Liver (tissue), 9 donors: ENCODE results near the gene ZNF681. TPM values are rescaled to one million over a fixed set of nuclear protein-coding genes. Genes with fewer than 3 reads are reported as not detected.

ENCODE experiments used
- DNase-seq: peaks from one replicate; pipeline ENCODE4 v3.0.0-alpha.2; 2017; ENCODE audit warnings: low spot score
- H3K27ac ChIP-seq, 2 donors: one replicate each; pipeline ENCODE4 v1.7.0; 2013; ENCODE audit warnings: inconsistent platforms in 2 of 2, low read length in 2 of 2, control low read depth in 1 of 2, low read depth in 1 of 2, mild to moderate bottlenecking in 1 of 2
- H3K27me3 ChIP-seq, 4 donors: one replicate each; pipeline versions ENCODE4 v1.6.1 to v1.7.0; 2013; ENCODE audit warnings: low read length in 3 of 4, inconsistent platforms in 1 of 4, mild to moderate bottlenecking in 1 of 4, moderate library complexity in 1 of 4; ENCODE audit not compliant: control insufficient read depth in 4 of 4, insufficient read depth in 4 of 4
- H3K36me3 ChIP-seq, 4 donors: one replicate each; pipeline versions ENCODE4 v1.6.1 to v1.7.0; 2013; ENCODE audit warnings: low read length in 3 of 4, mild to moderate bottlenecking in 3 of 4, low read depth in 1 of 4, moderate library complexity in 1 of 4; ENCODE audit not compliant: control insufficient read depth in 4 of 4, insufficient read depth in 3 of 4
- H3K4me1 ChIP-seq, 4 donors: one replicate each; pipeline versions ENCODE4 v1.6.1 to v1.7.0; 2013; ENCODE audit warnings: low read length in 3 of 4, mild to moderate bottlenecking in 3 of 4, moderate library complexity in 1 of 4; ENCODE audit not compliant: control insufficient read depth in 4 of 4, insufficient read depth in 4 of 4
- H3K4me3 ChIP-seq, 3 donors: one replicate each; pipeline versions ENCODE4 v1.6.1 to v1.7.0; 2013; ENCODE audit warnings: low read length in 3 of 3, control low read depth in 1 of 3, low read depth in 1 of 3, mild to moderate bottlenecking in 1 of 3
- H3K9ac ChIP-seq, 2 donors: one replicate each; pipeline ENCODE4 v1.7.0; 2013; ENCODE audit warnings: low read length in 2 of 2, mild to moderate bottlenecking in 2 of 2, moderate library complexity in 2 of 2, control low read depth in 1 of 2, low read depth in 1 of 2
- H3K9me3 ChIP-seq, 4 donors: one replicate each; pipeline versions ENCODE4 v1.6.1 to v1.7.0; 2013; ENCODE audit warnings: low read length in 3 of 4; ENCODE audit not compliant: control insufficient read depth in 4 of 4
- EGR1 ChIP-seq, 2 donors: IDR thresholded peaks; 2 replicates each; pipeline ENCODE4 v1.6.1; 2016 to 2018; ENCODE audit warnings: antibody characterized with exemption in 2 of 2, low read depth in 2 of 2
- FOXA1 ChIP-seq: IDR thresholded peaks from 2 replicates; pipeline ENCODE4 v1.6.1; 2016; ENCODE audit warnings: antibody characterized with exemption
- FOXA2 ChIP-seq: IDR thresholded peaks from 2 replicates; pipeline ENCODE4 v1.6.1; 2016; ENCODE audit warnings: antibody characterized with exemption
- GABPA ChIP-seq, 2 donors: IDR thresholded peaks in 1 of 2; conservative IDR thresholded peaks in 1 of 2; 2 replicates each; pipeline ENCODE4 v1.6.1; 2016; ENCODE audit warnings: antibody characterized with exemption in 2 of 2, mild to moderate bottlenecking in 1 of 2, moderate library complexity in 1 of 2
- HNF4A ChIP-seq, 2 donors: conservative IDR thresholded peaks; 2 replicates each; pipeline ENCODE4 v1.6.1; 2016; ENCODE audit warnings: antibody characterized with exemption in 2 of 2, mild to moderate bottlenecking in 2 of 2
- JUND ChIP-seq, 2 donors: IDR thresholded peaks; 2 replicates each; pipeline ENCODE4 v1.6.1; 2016; ENCODE audit warnings: antibody characterized with exemption in 2 of 2
- NR2F2 ChIP-seq: IDR thresholded peaks from 2 replicates; pipeline ENCODE4 v1.6.1; 2016; ENCODE audit warnings: antibody characterized with exemption
- RAD21 ChIP-seq, 2 donors: IDR thresholded peaks; 2 replicates each; pipeline ENCODE4 v1.6.1; 2016; ENCODE audit warnings: antibody characterized with exemption in 2 of 2, mild to moderate bottlenecking in 2 of 2
- RXRA ChIP-seq, 2 donors: IDR thresholded peaks; 2 replicates each; pipeline ENCODE4 v1.6.1; 2017 to 2018; ENCODE audit warnings: antibody characterized with exemption in 2 of 2, mild to moderate bottlenecking in 1 of 2
- SP1 ChIP-seq: IDR thresholded peaks from 2 replicates; pipeline ENCODE4 v1.6.1; 2018; ENCODE audit warnings: antibody characterized with exemption, mild to moderate bottlenecking
- TAF1 ChIP-seq: conservative IDR thresholded peaks from 2 replicates; pipeline ENCODE4 v1.6.1; 2016; ENCODE audit warnings: antibody characterized with exemption, mild to moderate bottlenecking
- YY1 ChIP-seq: IDR thresholded peaks from 2 replicates; pipeline ENCODE4 v1.6.1; 2016; ENCODE audit warnings: antibody characterized with exemption, mild to moderate bottlenecking
- WGBS: extraction: QIAGEN DNeasy Blood & Tissue Kit; methylation state at CpG from one replicate; pipeline ENCODE4 v1.1.7; 2013; 5-methylcytosine and 5-hydroxymethylcytosine counted together
- polyA plus RNA-seq, 2 donors: library from polyadenylated mRNA; stranded (reverse) in 1 of 2; unstranded in 1 of 2; fragments of 200-250 nt in 1 of 2; fragments of >200 nt in 1 of 2; fragmentation: Nextera tagmentation in 1 of 2; extraction: Ambion mirVana in 1 of 2; gene quantifications; one replicate each; pipeline versions ENCODE4 v1.2.1 to v1.2.3, GENCODE V29; 2013 to 2015
- total RNA-seq, 2 donors: library from RNA; depleted of rRNA; stranded (reverse); fragments of >200 nt; gene quantifications; one replicate each; pipeline ENCODE4 v1.2.3, GENCODE V29; 2014
- TF ChIP-seq, protein P1 (sequence below): fragments of 150-350 bp; IDR thresholded peaks from 2 replicates; pipeline ENCODE4 v1.5.1; 2017; ENCODE audit warnings: improper control_type of control experiment, low read depth, low read length; ENCODE audit not compliant: missing input control
- TF ChIP-seq, protein P2 (sequence below): IDR thresholded peaks from 2 replicates; pipeline ENCODE4 v1.6.1; 2016; ENCODE audit warnings: antibody characterized with exemption, mild to moderate bottlenecking
- TF ChIP-seq, protein P3 (sequence below): IDR thresholded peaks from 2 replicates; pipeline ENCODE4 v1.6.1; 2016; ENCODE audit warnings: antibody characterized with exemption
- TF ChIP-seq, protein P4 (sequence below): IDR thresholded peaks from 2 replicates; pipeline ENCODE4 v1.6.1; 2016; ENCODE audit warnings: antibody characterized with exemption
- TF ChIP-seq, protein P5 (sequence below): IDR thresholded peaks from 2 replicates; pipeline ENCODE4 v1.6.1; 2016; ENCODE audit warnings: antibody characterized with exemption
- donor health status: healthy.
- donor health status: healthy.
- donor health status: healthy.
- donor health status: healthy.
- donor health status: healthy.

Gene ZNF681
- total and polyA plus RNA-seq, 4 donors: 0.06 to 2.8 (median 0.27) TPM

DNA sequence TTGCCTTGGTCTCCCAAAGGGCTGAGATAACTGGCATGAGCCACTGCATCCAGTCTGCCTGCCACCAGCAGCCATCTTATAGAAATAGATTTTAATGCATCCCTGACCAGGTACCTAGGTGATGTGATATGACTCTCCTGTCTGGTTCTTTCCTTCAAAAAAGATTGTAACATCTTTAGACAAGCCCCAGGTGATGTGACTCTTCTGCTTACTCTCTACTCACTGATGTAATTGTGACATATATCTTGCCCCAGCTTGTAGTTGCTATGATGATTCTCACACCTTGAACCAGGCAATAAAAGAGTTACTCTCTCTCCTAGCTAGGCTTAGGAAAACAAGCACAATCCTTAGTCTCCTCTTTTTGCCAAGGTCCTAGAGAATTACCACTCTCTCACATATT, 30.6 kb upstream of the ZNF681 start:
- H3K4me1 ChIP-seq: no peaks in the 10 kb centered on the region
- H3K36me3 ChIP-seq: no peaks in the 10 kb centered on the region
- DNase-seq: no peak
- no peaks in the 10 kb centered on the region for H3K27me3 ChIP-seq
- no peak overlapping the region for H3K9ac ChIP-seq
- H3K9me3 ChIP-seq: peaks cover 0 to 2% (median 0%) of the 10 kb centered on the region in 4 donors
- no peak overlapping the region for H3K4me3 ChIP-seq
- H3K27ac ChIP-seq: no peak overlapping the region
- TF ChIP-seq, protein P1, sequence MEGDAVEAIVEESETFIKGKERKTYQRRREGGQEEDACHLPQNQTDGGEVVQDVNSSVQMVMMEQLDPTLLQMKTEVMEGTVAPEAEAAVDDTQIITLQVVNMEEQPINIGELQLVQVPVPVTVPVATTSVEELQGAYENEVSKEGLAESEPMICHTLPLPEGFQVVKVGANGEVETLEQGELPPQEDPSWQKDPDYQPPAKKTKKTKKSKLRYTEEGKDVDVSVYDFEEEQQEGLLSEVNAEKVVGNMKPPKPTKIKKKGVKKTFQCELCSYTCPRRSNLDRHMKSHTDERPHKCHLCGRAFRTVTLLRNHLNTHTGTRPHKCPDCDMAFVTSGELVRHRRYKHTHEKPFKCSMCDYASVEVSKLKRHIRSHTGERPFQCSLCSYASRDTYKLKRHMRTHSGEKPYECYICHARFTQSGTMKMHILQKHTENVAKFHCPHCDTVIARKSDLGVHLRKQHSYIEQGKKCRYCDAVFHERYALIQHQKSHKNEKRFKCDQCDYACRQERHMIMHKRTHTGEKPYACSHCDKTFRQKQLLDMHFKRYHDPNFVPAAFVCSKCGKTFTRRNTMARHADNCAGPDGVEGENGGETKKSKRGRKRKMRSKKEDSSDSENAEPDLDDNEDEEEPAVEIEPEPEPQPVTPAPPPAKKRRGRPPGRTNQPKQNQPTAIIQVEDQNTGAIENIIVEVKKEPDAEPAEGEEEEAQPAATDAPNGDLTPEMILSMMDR: no peak
- TF ChIP-seq HNF4A (conservative IDR thresholded peaks at IDR 0.05) (no peak), NR2F2 (no peak), SP1 (no peak), RAD21 (IDR thresholded peaks at IDR 0.05) (no peak), TAF1 (no peak), EGR1 (IDR thresholded peaks at IDR 0.05; ENCODE audit: low read depth in 2 of 2) (no peak), JUND (IDR thresholded peaks at IDR 0.05) (no peak), FOXA2 (no peak), FOXA1 (no peak), RXRA (IDR thresholded peaks at IDR 0.05) (no peak), YY1 (no peak), GABPA (IDR thresholded peaks at IDR 0.05 in 1 of 2, conservative IDR thresholded peaks at IDR 0.05 in 1 of 2) (no peak)
- TF ChIP-seq, protein P2, sequence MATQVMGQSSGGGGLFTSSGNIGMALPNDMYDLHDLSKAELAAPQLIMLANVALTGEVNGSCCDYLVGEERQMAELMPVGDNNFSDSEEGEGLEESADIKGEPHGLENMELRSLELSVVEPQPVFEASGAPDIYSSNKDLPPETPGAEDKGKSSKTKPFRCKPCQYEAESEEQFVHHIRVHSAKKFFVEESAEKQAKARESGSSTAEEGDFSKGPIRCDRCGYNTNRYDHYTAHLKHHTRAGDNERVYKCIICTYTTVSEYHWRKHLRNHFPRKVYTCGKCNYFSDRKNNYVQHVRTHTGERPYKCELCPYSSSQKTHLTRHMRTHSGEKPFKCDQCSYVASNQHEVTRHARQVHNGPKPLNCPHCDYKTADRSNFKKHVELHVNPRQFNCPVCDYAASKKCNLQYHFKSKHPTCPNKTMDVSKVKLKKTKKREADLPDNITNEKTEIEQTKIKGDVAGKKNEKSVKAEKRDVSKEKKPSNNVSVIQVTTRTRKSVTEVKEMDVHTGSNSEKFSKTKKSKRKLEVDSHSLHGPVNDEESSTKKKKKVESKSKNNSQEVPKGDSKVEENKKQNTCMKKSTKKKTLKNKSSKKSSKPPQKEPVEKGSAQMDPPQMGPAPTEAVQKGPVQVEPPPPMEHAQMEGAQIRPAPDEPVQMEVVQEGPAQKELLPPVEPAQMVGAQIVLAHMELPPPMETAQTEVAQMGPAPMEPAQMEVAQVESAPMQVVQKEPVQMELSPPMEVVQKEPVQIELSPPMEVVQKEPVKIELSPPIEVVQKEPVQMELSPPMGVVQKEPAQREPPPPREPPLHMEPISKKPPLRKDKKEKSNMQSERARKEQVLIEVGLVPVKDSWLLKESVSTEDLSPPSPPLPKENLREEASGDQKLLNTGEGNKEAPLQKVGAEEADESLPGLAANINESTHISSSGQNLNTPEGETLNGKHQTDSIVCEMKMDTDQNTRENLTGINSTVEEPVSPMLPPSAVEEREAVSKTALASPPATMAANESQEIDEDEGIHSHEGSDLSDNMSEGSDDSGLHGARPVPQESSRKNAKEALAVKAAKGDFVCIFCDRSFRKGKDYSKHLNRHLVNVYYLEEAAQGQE: no peak
- TF ChIP-seq, protein P3, sequence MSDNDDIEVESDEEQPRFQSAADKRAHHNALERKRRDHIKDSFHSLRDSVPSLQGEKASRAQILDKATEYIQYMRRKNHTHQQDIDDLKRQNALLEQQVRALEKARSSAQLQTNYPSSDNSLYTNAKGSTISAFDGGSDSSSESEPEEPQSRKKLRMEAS: no peak
- TF ChIP-seq, protein P4, sequence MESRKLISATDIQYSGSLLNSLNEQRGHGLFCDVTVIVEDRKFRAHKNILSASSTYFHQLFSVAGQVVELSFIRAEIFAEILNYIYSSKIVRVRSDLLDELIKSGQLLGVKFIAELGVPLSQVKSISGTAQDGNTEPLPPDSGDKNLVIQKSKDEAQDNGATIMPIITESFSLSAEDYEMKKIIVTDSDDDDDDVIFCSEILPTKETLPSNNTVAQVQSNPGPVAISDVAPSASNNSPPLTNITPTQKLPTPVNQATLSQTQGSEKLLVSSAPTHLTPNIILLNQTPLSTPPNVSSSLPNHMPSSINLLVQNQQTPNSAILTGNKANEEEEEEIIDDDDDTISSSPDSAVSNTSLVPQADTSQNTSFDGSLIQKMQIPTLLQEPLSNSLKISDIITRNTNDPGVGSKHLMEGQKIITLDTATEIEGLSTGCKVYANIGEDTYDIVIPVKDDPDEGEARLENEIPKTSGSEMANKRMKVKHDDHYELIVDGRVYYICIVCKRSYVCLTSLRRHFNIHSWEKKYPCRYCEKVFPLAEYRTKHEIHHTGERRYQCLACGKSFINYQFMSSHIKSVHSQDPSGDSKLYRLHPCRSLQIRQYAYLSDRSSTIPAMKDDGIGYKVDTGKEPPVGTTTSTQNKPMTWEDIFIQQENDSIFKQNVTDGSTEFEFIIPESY: no peak
- TF ChIP-seq, protein P5, sequence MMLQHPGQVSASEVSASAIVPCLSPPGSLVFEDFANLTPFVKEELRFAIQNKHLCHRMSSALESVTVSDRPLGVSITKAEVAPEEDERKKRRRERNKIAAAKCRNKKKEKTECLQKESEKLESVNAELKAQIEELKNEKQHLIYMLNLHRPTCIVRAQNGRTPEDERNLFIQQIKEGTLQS: no peak

DNA sequence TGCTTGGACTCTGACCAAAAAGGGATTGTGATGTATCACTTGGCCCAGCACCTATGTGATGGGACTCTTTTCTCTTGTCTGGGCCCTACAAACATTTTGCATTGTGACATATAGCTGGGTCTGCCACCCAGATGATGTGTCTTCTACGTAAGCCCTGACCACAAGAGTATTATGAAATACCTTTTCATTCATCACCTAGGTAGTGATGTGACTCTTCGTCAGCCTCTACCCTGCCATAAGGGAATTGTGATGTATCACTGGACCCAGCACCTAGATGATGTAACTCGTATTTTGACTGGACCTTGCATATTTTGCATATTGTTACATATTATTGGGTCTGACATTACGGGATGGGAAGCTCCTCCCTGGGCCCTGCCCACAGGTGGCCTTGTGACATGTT, 29.7 kb upstream of the ZNF681 start:
- DNase-seq: no peak
- no peak overlapping the region for H3K9ac ChIP-seq
- H3K4me1 ChIP-seq: no peaks in the 10 kb centered on the region
- H3K27ac ChIP-seq: no peak overlapping the region
- H3K4me3 ChIP-seq: no peak overlapping the region
- H3K27me3 ChIP-seq: no peaks in the 10 kb centered on the region
- 94% methylated on average over 4 of the region's 4 CpGs for WGBS
- no peaks in the 10 kb centered on the region for H3K36me3 ChIP-seq
- peaks cover 0 to 2% (median 0%) of the 10 kb centered on the region in 4 donors for H3K9me3 ChIP-seq
- no peak for TF ChIP-seq HNF4A (conservative IDR thresholded peaks at IDR 0.05)
- TF ChIP-seq TAF1: no peak
- TF ChIP-seq, protein P3: no peak
- TF ChIP-seq RXRA (IDR thresholded peaks at IDR 0.05): no peak
- no peak for TF ChIP-seq FOXA2
- no peak for TF ChIP-seq EGR1 (IDR thresholded peaks at IDR 0.05; ENCODE audit: low read depth in 2 of 2)
- TF ChIP-seq, protein P2: no peak
- TF ChIP-seq, protein P4: no peak
- TF ChIP-seq, protein P5: no peak
- TF ChIP-seq YY1: no peak
- no peak for TF ChIP-seq FOXA1
- no peak for TF ChIP-seq GABPA (IDR thresholded peaks at IDR 0.05 in 1 of 2, conservative IDR thresholded peaks at IDR 0.05 in 1 of 2)
